NCI-H345 treated with DMSO at 0.1 percent for 48 hours (cell line): ENCODE data around the gene SNX2.
"Not testable (repeated sequence)": the region's sequence is repeated elsewhere in the genome, so short reads cannot be mapped to it uniquely, and the experiment has no call there.

Experiments
- DNase-seq: peaks from one replicate; lab custom pipeline; 2025; ENCODE audit not compliant: unreplicated experiment; lab: John Stamatoyannopoulos, UW

The SNX2 gene

DNA sequence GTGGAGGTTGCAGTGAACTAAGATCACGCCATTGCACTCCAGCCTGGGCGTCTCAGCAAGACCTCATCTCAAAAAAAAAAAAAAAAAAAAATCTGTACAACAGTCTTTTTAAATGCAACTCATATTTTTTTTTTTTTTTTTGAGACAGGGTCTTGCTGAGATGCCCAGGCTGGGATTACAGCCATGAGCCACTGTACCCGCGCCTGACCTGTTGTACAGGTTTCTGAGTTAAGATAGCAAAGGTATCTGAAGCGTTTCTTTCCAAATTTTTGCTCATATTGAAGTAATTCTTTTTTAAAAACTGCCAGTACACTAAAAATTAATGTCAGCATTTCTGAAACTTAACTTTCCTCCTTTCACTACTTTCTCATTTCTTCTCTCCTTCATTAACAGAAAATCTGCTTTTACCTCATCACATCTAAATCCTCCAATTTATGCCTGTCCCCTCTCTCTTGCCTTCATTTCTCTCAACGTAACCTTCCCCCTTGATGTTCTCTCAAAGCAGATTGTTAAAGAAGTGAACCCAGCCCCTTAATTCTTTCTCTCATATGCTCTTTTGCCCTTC is 67.2 kb downstream of the SNX2 start:
- DNase-seq: no peak

GRCh38 chr5:122844136-122844909 is 69.4 kb downstream of the SNX2 start:
- no peak for DNase-seq

- no peak for DNase-seq
Observed at GRCh38 chr5:122844910-122845228, 70.0 kb downstream of the SNX2 start.

DNA sequence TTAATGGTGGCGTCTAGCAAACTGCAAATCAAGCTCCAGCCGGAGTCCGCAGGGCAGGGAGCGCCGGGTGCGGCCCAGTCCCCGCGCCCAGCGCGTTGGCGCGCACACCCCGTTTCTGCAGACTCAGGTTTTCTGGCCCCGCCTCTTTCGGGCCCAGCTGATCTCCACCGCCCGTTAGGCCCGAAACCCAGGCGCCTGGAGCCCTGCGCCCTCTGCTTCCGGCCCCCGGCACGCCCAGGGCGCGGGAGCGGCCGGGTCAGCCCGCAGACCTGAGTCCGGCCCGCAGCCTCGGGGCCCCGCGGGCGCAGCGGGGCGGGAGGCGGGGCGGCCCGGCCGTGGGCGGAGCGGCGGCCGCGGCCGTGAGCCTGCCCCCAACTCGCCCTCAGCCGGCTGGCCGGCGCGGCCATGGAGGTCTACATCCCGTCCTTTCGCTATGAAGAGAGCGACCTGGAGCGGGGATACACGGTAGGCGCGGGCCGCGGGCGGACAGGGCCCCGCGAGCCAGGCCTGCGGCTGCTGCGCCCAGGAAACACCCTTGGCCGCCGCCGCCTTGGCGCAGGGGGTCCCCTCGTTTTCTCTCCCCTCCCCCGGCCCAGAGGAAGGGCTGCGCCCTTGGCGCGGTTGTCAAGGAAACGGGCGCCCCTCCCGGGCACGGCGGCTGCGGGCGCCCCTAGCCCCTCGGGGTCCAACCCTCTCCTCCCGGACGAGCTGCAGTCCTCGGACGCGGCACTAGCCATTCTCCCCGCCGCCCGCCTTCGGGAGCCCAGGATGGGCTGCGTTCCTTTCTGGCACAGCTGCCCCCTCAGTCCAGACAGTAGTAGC is 70.6 kb downstream of the SNX2 start, which contains the start of gene SNX24:
Gene SNX24, plus strand, starts transcription at position 385 of the 822 bp plus-strand sequence. Its CDS starts 21 bp downstream, at position 406.
- peak; percentile 59 for DNase-seq

DNA sequence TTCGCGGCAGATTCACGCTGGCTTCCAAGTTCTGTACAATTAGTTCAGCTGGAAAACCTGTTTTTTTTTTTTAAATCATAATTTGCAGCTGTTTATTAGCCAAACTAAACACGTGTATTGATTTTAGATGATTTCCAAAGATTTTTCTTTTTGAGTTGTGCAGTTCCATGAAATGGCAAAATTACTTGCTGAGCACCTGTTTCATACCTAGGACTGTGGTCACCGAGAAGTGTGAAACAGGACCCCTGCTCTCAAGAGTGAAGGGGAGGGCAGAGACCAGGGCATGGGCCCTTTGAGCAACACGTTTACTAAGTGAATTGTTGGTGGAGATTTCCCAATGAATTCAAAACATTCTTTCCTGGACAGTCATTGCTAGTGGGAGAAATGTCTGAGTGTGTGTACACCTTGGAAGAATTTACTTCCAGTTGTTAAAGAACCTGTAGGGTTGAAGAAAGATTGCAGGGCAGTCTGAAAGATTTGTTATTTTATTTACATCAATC is 71.2 kb downstream of the SNX2 start:
- no peak for DNase-seq

DNA sequence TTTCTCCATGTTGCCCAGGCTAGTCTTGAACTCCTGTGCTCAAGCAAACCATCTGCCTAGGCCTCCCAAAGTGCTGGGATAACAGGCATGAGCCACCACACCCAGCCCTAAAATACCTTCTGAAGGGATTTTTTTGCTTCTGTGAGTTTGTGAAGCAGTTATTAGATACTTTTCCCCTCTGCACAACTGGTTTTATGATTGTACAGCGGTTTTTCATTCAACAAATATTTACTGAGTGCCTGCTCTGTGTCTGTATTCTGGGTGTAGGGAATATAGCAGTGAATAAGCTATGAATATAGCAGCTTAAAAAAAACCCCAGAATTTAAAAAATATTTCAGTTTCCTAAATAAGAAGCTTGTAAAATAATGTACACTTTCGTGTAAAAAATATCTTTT is 72.8 kb downstream of the SNX2 start:
- no peak for DNase-seq

DNA sequence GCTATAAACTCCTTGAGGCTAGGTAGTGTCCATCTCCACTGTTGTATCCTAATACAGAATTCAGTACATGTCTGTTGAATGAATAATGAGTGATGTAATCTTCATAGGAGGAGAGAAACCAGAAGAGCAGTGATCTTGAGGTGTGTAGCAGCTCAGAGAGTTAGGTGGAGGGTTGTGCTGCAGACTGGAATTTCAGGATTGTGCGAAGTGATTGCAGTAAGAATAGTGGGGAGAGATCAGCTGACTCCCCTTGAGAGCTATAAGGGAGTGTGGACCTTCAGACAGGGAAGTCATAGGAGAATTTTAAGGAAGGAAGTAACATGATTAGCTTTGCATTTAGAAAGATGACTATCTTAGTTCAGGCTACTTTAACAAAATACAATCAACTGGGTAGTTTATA is 74.9 kb downstream of the SNX2 start:
- DNase-seq: no peak

DNA sequence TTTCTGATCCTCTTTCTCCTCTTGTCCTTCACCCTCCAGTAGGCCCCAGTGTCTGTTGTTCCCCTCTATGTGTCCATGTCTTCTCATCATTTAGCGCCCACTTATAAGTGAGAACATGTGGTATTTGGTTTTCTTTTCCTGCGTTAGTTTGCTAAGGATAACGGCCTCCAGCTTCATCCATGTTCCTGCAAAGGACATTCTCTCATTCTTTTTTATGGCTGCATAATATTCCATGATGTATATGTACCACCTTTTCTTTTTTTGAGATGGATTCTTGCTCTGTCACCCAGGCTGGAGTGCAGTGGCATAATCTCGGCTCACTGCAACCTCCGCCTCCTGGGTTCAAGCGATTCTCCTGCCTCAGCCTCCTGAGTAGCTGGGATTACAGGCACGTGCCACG is 82.7 kb downstream of the SNX2 start:
- DNase-seq: not testable (repeated sequence)

DNA sequence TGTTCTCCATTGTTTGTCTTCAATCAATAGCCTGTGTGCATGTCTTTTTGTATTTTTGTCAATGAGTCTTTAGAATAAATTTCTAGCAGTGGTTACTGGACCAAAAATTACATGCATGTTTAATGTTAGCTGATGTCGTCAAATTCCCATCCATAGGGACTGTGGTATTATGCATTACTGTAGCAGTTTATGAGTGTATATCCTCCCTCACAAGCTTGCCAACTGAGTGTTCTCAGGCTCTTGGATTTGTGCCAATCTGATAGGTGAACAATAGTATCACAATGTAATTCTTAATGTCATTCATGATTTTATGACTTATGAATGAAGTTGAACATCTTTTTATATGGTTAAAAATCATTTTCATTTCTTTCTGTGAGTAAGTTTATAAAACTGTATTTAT is 83.6 kb downstream of the SNX2 start:
- DNase-seq: peak; percentile 1

DNA sequence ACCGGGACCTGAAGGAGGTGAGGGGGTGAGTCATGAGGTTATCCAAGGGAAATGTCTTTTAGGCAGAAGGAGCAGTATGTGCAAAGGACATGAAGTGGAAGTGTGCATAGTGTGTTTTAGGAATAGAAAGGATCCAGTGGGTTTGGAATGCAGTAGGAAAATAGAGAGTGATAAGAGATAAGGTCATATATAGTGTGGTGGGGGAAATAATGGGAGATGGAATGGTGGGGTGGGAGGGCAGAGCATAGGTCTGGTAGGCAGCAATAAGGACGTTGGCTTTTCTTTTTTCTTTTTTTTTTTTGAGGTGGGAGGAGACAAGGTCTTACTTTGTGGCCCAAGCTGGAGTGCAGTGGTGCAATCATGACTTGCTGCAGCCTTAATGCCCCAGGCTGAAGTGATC is 88.4 kb downstream of the SNX2 start:
- DNase-seq: no peak

- DNase-seq: no peak
Observed at GRCh38 chr5:122863721-122864120, 88.8 kb downstream of the SNX2 start.

GRCh38 chr5:122864400-122864799 is 89.5 kb downstream of the SNX2 start:
- no peak for DNase-seq

GRCh38 chr5:122864842-122865241 is 90.0 kb downstream of the SNX2 start:
- DNase-seq: no peak

DNA sequence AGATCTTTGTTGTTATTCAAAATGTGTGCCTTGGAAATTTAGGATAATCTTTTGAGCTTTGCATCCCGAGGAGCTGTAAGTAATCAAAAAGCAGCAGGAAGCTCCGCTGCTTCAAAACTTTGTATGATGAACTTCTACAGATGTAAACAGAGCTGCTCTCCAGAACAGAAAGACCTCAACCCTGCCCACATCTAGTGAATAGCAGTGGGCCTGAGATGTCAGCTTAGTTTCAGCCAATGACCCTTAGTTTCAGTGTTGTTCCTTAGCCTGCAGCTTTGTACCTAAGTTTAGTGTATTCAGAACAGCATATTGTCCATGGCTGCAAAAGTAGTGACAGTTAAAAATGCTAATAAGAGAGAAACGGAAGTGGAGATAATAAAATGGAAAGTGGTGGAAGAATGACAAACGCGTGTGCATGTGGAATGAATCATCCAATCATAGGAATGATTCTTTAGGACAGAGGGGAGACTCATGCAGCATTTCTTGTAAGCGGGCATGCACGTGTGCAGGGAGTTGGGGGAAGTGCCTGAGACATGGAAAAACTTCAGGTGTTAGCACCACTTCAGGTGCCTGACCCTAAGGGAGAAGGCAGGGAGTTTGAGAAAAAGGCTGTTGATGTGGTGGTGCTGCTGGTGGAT is 95.5 kb downstream of the SNX2 start:
- no peak for DNase-seq

- no peak for DNase-seq
Observed at GRCh38 chr5:122871661-122872060, 96.8 kb downstream of the SNX2 start.

DNA sequence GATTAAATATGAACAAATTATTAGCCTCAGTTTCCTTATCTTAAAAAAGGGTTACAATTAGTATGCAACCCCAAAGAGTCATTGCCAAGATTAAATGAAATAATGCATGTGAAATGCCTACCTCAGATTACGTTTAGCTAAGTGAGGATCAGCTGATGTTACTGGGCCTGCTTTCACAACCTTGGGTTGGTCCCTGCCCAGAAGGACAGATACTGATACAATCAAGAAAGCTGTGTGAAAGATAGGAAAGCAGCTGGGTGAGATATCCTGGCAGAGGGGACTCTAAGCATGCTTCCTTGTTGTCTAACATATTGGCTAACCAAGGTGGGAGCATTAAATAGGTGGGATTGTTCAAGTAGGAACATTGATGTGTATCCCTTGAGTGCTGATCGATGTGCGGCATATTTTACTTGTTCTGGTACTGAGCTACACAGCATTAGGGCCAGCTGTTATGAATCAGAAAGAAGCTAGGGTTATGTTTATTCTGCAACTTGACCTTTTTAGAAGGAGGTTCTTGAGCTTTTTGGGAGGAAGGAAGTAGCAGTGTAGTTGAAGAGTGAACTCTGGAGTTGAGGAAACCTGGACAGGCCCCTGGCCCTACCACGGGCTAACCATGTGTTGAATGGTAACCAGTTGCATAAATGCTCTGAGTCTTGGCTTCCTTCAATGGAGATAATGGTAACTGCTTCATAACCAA is 99.4 kb downstream of the SNX2 start:
- no peak for DNase-seq

DNA sequence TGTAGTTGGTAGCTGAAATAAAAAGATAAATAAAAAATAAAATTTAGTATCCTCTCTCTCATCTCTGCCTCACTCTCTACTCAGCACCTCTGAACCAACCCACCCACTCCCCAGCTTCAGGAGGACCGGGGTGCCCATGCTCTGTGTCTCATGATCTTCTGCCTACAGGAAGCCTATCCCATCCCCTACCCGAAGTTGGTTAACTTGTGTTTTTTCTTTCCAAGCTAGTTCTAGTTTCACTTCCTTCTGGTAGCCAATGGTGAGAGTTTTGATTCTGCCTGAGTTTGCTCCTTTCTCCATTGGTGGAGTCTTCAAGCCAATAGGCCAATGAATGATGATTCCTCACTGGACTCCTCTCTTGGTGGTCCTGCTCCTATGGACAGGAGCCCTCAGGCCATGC is 102.6 kb downstream of the SNX2 start:
- DNase-seq: no peak

- DNase-seq: no peak
Observed at GRCh38 chr5:122879076-122879475, 104.2 kb downstream of the SNX2 start.
